Body of pancreas (tissue), 4 donors: ENCODE results near the gene CSMD2. TPM values are rescaled to one million over a fixed set of nuclear protein-coding genes. Genes with fewer than 3 reads are reported as not detected.

Source experiments
- ATAC-seq: fragments of 150-250 bp; one replicate; pipeline ENCODE4 v1.9.1; 2016
- DNase-seq, 4 donors: peaks; one replicate each; pipeline ENCODE4 v3.0.0-alpha.2; 2019
- H3K27ac ChIP-seq, 4 donors: fragments of 200-600 bp; sonication (generic); 1 replicate in 3 of 4; 2 replicates in 1 of 4; pipeline versions ENCODE4 v1.5.1 to v1.6.1; 2016 to 2019; ENCODE audit warnings: mild to moderate bottlenecking in 1 of 4, mixed read lengths in 1 of 4, moderate library complexity in 1 of 4
- H3K27me3 ChIP-seq, 2 donors: fragments of 200-600 bp; sonication (generic); one replicate each; pipeline ENCODE4 v1.6.0; 2016; ENCODE audit warnings: mild to moderate bottlenecking in 1 of 2
- H3K36me3 ChIP-seq, 2 donors: fragments of 200-600 bp; sonication (generic); replicated peaks in 1 of 2; 2 replicates each; pipeline ENCODE4 v1.5.1; 2016; ENCODE audit warnings: low read depth in 2 of 2; ENCODE audit not compliant: insufficient read depth in 1 of 2
- H3K4me1 ChIP-seq: fragments of 200-600 bp; sonication (generic); one replicate; pipeline ENCODE4 v1.6.0; 2016
- H3K4me3 ChIP-seq, 2 donors: fragments of 200-600 bp; sonication (generic); 1 replicate in 1 of 2; 2 replicates in 1 of 2; pipeline ENCODE4 v1.5.1; 2016 to 2019
- H3K9me3 ChIP-seq, 3 donors: fragments of 200-600 bp; sonication (generic); 1 replicate in 2 of 3; 2 replicates in 1 of 3; pipeline ENCODE4 v1.5.1; 2016
- CTCF ChIP-seq, 7 experiments: fragments of 450-650 bp in 4 of 7; fragments of 200-600 bp in 3 of 7; sonication (generic) in 3 of 7; IDR thresholded peaks; one replicate each; pipeline ENCODE4 v1.5.1; 2016 to 2019; ENCODE audit warnings: antibody characterized with exemption in 7 of 7
- POLR2A ChIP-seq, 3 donors: fragments of 450-650 bp; IDR thresholded peaks; one replicate each; pipeline ENCODE4 v1.6.1; 2016; ENCODE audit warnings: antibody characterized with exemption in 3 of 3, mild to moderate bottlenecking in 2 of 3
- WGBS, 2 donors: methylation state at CpG; one replicate each; pipeline ENCODE4 v1.1.5; 2017; 5-methylcytosine and 5-hydroxymethylcytosine counted together
- intact Hi-C: fragments of 100-400 bp; cut with DNase I; formaldehyde crosslinking; loops from one replicate; pipeline ENCODE4 v1.15.1; 2023
- total RNA-seq, 2 donors: library from RNA; depleted of rRNA; stranded (reverse); fragments of >200 nt; gene quantifications; one replicate each; pipeline ENCODE4 v1.1.0, GENCODE V29; 2016

CSMD2 gene
- total RNA-seq, 2 donors from 2014 or later, result 0.26 to 0.33 TPM

GRCh38 chr1:33468967-33469366, 696.1 kb downstream of the CSMD2 start:
- Histone ChIP-seq H3K9me3 (no peaks in the 10 kb centered on the region), H3K4me1 (peaks cover 22% of the 10 kb centered on the region), H3K27me3 (no peaks in the 10 kb centered on the region), H3K27ac (no peak overlapping the region), H3K4me3 (no peak overlapping the region), H3K36me3 (no peaks in the 10 kb centered on the region)
- intact Hi-C loops, result loop anchor here (10.0 kb wide), 2 partner anchors 174 to 374 kb away; no protein-coding TSS in a partner anchor
- TF ChIP-seq CTCF (IDR thresholded peaks at IDR 0.05) (no peak), POLR2A (IDR thresholded peaks at IDR 0.05) (no peak)
- DNase-seq (no peak), ATAC-seq (no peak)
- 71 to 80% methylated on average over 3 of the region's 3 CpGs for WGBS, 2 donors

DNA sequence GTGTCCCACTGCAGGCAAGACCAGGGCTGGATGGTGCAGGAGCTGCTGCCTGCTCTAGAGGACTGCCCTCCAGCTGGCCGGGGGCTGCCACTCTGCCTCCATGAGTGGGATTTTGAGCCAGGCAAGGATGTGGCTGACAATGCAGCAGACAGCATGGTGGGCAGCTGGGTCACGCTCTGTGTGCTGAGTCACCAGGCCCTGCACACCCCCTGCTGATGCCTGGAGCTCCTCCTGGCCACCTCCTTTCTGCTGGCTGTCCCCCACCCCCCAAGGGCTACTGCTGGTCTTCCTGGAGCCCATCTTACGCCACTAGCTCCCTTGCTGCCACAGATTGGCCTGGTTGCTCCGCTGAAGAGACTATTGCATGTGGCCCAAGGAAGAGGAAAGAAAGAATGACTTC, 696.5 kb downstream of the CSMD2 start:
- Histone ChIP-seq H3K4me1 (peaks cover 18% of the 10 kb centered on the region), H3K27ac (no peak overlapping the region), H3K4me3 (no peak overlapping the region), H3K36me3 (no peaks in the 10 kb centered on the region), H3K9me3 (no peaks in the 10 kb centered on the region), H3K27me3 (no peaks in the 10 kb centered on the region)
- ATAC-seq (no peak), DNase-seq (no peak)
- WGBS, 2 donors, result 69 to 77% methylated on average over 3 to 4 of the region's 4 CpGs
- TF ChIP-seq CTCF (IDR thresholded peaks at IDR 0.05) (no peak), POLR2A (IDR thresholded peaks at IDR 0.05) (no peak)
- intact Hi-C loops, result loop anchor here (10.0 kb wide), 2 partner anchors 174 to 374 kb away; no protein-coding TSS in a partner anchor

DNA sequence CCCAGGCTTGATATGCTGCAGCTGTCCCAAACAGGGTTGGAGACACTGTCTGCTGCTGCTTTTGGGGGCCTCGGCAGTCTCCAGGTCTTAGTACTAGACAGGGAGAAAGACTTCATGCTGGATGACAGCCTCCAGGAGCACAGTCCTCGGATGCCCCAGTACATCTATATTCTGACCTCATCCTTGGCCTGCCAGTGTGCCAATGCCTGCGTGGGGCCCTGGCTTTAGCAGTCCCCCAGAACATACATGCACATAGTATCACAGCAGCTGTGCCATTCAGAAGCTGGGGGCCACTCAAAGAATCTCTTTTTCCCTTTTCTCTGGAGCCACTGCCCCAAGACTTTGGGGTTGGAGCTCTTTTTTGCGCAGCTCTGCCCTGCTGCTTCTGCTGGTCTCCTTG, 697.0 kb downstream of the CSMD2 start:
- TF ChIP-seq CTCF (IDR thresholded peaks at IDR 0.05) (no peak), POLR2A (IDR thresholded peaks at IDR 0.05) (no peak)
- ATAC-seq (no peak), DNase-seq (no peak)
- Histone ChIP-seq H3K36me3 (no peaks in the 10 kb centered on the region), H3K27ac (no peak overlapping the region), H3K9me3 (no peaks in the 10 kb centered on the region), H3K4me3 (no peak overlapping the region), H3K4me1 (peaks cover 13% of the 10 kb centered on the region), H3K27me3 (no peaks in the 10 kb centered on the region)
- WGBS, 2 donors, result 62 to 100% methylated on average over 1 to 4 of the region's 4 CpGs
- intact Hi-C loops, result loop anchor here (10.0 kb wide), 2 partner anchors 173 to 373 kb away; no protein-coding TSS in a partner anchor

DNA sequence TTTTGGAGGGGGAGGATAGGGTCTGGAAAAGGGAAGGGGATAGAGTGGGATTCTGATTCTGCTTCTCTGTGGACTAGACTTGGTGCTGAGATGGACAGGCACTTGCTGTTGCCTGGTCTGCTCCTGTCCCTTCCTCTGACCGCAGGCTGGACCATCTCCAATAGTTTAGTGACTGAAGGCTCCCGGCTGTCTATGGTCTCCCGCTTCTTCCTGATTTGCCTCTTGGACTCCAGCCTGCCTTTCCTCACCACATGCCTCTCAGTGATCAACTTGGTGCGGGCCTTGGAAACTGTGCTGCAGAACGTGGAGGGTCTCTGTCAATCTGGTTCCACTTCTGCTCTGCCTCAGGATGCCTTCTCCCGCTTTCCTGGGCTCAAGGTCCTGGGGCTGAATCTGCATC, 698.9 kb downstream of the CSMD2 start:
- no peak for ATAC-seq
- WGBS, 2 donors, result 54 to 61% methylated on average over 6 of the region's 6 CpGs

More for the DNA sequence above, 698.9 kb downstream of the CSMD2 start:
- DNase-seq, result peak in 2 of 4 donors; percentile 25 to 26
- no peaks in the 10 kb centered on the region for H3K4me1 ChIP-seq
- H3K4me3 ChIP-seq, result no peak overlapping the region
- TF ChIP-seq CTCF (IDR thresholded peaks at IDR 0.05), result no peak
- no peak for TF ChIP-seq POLR2A (IDR thresholded peaks at IDR 0.05)
- intact Hi-C loops, result loop anchor here (10.0 kb wide), 2 partner anchors 171 to 371 kb away; no protein-coding TSS in a partner anchor
- H3K27me3 ChIP-seq, result no peaks in the 10 kb centered on the region
- H3K36me3 ChIP-seq, result no peaks in the 10 kb centered on the region
- no peak overlapping the region for H3K27ac ChIP-seq
- no peaks in the 10 kb centered on the region for H3K9me3 ChIP-seq
